ENCODE results near the gene RNF111. TPM values are rescaled to one million over a fixed set of nuclear protein-coding genes. Genes with fewer than 3 reads are reported as not detected.

The RNF111 gene
- total RNA-seq, 2 donors from 2014 or later: 21.8 to 31.4 TPM

GRCh38 chr15:59074607-59075006 is 87.1 kb downstream of the RNF111 start:
- no peak for TF ChIP-seq CTCF (IDR thresholded peaks at IDR 0.05)
- H3K4me3 ChIP-seq: no peak overlapping the region
- H3K27ac ChIP-seq: no peak overlapping the region
- no peaks in the 10 kb centered on the region for H3K4me1 ChIP-seq
- no peaks in the 10 kb centered on the region for H3K27me3 ChIP-seq
- H3K9me3 ChIP-seq: no peaks in the 10 kb centered on the region
- no peak for DNase-seq
- intact Hi-C loops (cut with DNase I): no loop called here
- no peaks in the 10 kb centered on the region for H3K36me3 ChIP-seq
- H3K9ac ChIP-seq (ENCODE audit: low read depth in 2 of 2, low read length in 2 of 2): no peak overlapping the region

DNA sequence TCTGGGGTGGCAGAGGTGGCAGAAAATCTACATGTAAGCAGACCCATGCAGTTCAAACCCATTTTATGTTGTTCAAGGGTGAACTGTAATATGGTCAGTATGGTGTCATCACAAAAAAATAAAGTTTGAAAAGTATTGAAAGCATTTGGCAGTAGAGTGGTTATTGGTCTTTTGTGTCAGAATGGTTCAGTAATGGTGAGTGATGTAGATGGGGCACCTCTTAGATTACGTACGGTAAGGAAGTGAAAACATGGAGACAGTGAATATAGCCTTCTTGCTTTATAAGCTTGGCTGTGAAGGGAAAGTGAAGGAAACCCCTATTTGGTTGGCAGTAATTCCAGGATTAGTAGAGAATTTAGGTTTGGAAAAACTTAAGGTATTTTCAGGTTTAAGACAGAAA is 100.3 kb downstream of the RNF111 start:
- TF ChIP-seq CTCF (IDR thresholded peaks at IDR 0.05): no peak
- H3K9me3 ChIP-seq: no peaks in the 10 kb centered on the region
- no peak overlapping the region for H3K9ac ChIP-seq (ENCODE audit: low read depth in 2 of 2, low read length in 2 of 2)
- H3K4me3 ChIP-seq: no peak overlapping the region
- H3K27me3 ChIP-seq: no peaks in the 10 kb centered on the region
- intact Hi-C loops (cut with DNase I): loop anchor here (10.0 kb wide), 1 partner anchor 67 kb away; no protein-coding TSS in a partner anchor
- DNase-seq: no peak
- H3K36me3 ChIP-seq: peaks cover 5% of the 10 kb centered on the region
- no peak overlapping the region for H3K27ac ChIP-seq
- H3K4me1 ChIP-seq: no peaks in the 10 kb centered on the region

DNA sequence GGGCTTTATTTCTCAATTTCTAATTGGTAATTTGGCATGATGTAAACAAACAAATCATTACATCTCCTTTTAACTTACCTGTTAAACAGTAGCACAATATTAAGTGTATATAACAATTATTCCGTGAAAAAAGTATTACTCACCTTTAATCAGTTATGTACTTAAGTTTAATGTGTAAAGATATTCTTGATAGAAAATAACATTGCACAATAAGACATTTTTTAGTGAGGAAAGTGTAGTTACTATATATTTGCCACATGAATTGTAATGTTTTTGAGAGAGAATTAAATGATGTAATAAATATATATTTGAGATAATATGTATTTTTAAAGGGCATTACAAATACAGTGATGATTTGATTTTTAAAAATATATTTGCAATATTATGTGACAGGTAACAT is 106.6 kb downstream of the RNF111 start:
- no peaks in the 10 kb centered on the region for H3K27me3 ChIP-seq
- DNase-seq: no peak
- intact Hi-C loops (cut with DNase I): no loop called here
- H3K4me3 ChIP-seq: no peak overlapping the region
- no peaks in the 10 kb centered on the region for H3K4me1 ChIP-seq
- no peak for TF ChIP-seq CTCF (IDR thresholded peaks at IDR 0.05)
- H3K9ac ChIP-seq (ENCODE audit: low read depth in 2 of 2, low read length in 2 of 2): no peak overlapping the region
- no peaks in the 10 kb centered on the region for H3K9me3 ChIP-seq
- no peak overlapping the region for H3K27ac ChIP-seq
- H3K36me3 ChIP-seq: no peaks in the 10 kb centered on the region

GRCh38 chr15:59096429-59096828 is 109.0 kb downstream of the RNF111 start:
- Histone ChIP-seq H3K4me3 (no peak overlapping the region), H3K27me3 (no peaks in the 10 kb centered on the region), H3K9me3 (no peaks in the 10 kb centered on the region), H3K9ac (ENCODE audit: low read depth in 2 of 2, low read length in 2 of 2) (no peak overlapping the region), H3K36me3 (no peaks in the 10 kb centered on the region), H3K4me1 (no peaks in the 10 kb centered on the region), H3K27ac (no peak overlapping the region)
- TF ChIP-seq CTCF (IDR thresholded peaks at IDR 0.05): no peak
- no peak for DNase-seq
- intact Hi-C loops (cut with DNase I): no loop called here

DNA sequence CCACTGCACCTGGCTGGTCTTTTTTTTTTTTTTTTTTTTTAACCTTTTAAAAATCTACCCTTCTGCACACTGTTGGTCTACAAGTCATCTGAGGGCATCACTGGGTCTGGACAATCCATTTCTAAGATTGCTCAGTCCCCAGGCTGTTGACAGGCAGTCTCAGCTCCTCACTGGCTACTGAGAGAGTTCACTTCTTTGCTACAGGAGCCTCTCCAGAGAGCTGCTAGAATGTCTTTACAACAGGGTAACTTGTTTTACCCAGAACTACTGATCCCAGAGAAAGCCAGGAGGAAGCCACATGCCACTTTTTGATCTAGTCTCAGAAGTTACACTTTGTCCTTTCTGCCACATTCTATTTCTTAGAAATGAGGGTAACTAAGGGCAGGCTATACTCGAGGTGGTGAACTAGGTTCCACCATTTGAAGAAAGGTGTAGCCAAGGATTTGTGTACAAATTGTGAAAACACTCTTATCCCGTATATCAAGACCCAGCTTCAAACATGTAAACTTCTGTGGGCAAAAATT is 111.8 kb downstream of the RNF111 start:
- Histone ChIP-seq H3K9me3 (no peaks in the 10 kb centered on the region), H3K4me1 (no peaks in the 10 kb centered on the region), H3K27ac (no peak overlapping the region), H3K9ac (ENCODE audit: low read depth in 2 of 2, low read length in 2 of 2) (no peak overlapping the region), H3K27me3 (no peaks in the 10 kb centered on the region), H3K4me3 (no peak overlapping the region), H3K36me3 (no peaks in the 10 kb centered on the region)
- DNase-seq: no peak
- intact Hi-C loops (cut with DNase I): no loop called here
- TF ChIP-seq CTCF (IDR thresholded peaks at IDR 0.05): no peak

DNA sequence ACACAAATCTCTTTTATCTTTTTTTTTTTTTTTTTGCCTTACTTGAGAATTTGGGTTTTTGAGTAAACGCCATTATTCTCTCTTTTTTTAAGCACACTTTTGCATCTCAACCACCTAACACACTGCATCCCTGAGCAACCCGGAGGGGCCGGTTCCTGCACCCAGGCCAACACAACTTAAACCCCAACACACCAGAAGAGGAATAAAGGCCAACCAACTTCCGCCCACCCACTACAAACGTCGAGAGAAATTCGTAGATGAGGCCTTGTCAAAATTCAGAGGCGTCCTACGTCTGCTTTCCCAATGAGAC is 117.1 kb downstream of the RNF111 start:
- Histone ChIP-seq H3K27me3 (no peaks in the 10 kb centered on the region), H3K9ac (ENCODE audit: low read depth in 2 of 2, low read length in 2 of 2) (peak overlapping the region; percentile 50 to 75), H3K36me3 (no peaks in the 10 kb centered on the region), H3K4me3 (peak overlapping the region; percentile 58), H3K4me1 (peaks cover 3% of the 10 kb centered on the region), H3K9me3 (no peaks in the 10 kb centered on the region), H3K27ac (peak overlapping the region; percentile 7)
- no peak for DNase-seq
- intact Hi-C loops (cut with DNase I): no loop called here
- TF ChIP-seq CTCF (IDR thresholded peaks at IDR 0.05): no peak
